Measurements from ENCODE around the gene HPD.

DNA sequence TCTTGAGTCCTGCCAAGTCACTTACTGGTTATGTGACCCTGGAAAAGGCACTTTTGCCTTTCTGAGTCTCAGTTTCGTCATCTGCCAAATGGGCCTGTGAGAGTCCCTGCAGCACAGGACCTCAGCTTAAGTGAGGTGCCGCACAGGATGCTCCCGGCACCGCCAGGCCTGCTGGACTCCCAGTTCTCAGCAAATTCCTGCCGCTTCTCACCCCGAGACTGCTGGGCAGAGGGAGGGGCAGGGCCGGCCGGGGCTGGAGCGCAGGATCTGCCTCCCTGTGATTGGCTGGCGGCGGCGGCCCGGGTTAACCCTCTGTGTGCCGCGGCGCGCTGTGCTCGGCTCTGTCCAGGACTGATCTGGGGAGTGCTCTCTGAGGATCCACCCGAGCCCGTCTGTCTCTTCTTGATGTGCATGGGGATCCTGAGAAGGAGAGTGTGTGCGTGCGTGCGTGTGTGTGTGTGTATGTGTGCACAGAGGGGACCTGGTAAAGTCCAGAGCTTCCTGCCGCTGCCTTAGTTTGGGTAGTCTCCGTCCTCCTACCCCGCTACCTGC, 46.3 kb downstream of the HPD start:
- TF ChIP-seq, protein P1, sequence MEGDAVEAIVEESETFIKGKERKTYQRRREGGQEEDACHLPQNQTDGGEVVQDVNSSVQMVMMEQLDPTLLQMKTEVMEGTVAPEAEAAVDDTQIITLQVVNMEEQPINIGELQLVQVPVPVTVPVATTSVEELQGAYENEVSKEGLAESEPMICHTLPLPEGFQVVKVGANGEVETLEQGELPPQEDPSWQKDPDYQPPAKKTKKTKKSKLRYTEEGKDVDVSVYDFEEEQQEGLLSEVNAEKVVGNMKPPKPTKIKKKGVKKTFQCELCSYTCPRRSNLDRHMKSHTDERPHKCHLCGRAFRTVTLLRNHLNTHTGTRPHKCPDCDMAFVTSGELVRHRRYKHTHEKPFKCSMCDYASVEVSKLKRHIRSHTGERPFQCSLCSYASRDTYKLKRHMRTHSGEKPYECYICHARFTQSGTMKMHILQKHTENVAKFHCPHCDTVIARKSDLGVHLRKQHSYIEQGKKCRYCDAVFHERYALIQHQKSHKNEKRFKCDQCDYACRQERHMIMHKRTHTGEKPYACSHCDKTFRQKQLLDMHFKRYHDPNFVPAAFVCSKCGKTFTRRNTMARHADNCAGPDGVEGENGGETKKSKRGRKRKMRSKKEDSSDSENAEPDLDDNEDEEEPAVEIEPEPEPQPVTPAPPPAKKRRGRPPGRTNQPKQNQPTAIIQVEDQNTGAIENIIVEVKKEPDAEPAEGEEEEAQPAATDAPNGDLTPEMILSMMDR (IDR thresholded peaks at IDR 0.05): no peak
- TF ChIP-seq POLR2A (IDR thresholded peaks at IDR 0.05): no peak
